HepG2 (cell line): Measurements from ENCODE around the gene BBS9. TPM values are rescaled to one million over a fixed set of nuclear protein-coding genes. Genes with fewer than 3 reads are reported as not detected.

Experiments
- CREM ChIP-seq, 2 experiments: sonication (generic) in 1 of 2; formaldehyde crosslinking in 1 of 2; IDR thresholded peaks; 2 replicates each; pipeline versions ENCODE4 v1.4.0 to v1.6.1; 2016 to 2020; ENCODE audit warnings: antibody characterized with exemption in 1 of 2, mild to moderate bottlenecking in 1 of 2, missing genetic modification reagents in 1 of 2
- DMAP1 ChIP-seq: IDR thresholded peaks from 2 replicates; pipeline ENCODE4 v1.6.1; 2016
- FOXC1 ChIP-seq: sonication (generic); formaldehyde crosslinking; IDR thresholded peaks from 2 replicates; pipeline ENCODE4 v1.8.0; 2022; ENCODE audit warnings: mild to moderate bottlenecking, missing genetic modification reagents, borderline replicate concordance
- GMEB2 ChIP-seq: IDR thresholded peaks from 2 replicates; pipeline ENCODE4 v1.6.1; 2016; ENCODE audit warnings: missing biosample characterization, missing genetic modification reagents, low read depth
- IKZF5 ChIP-seq: IDR thresholded peaks from 2 replicates; pipeline ENCODE4 v1.6.1; 2018; ENCODE audit warnings: missing genetic modification reagents, mild to moderate bottlenecking, missing compliant biosample characterization
- KMT2A ChIP-seq: sonication (generic); formaldehyde crosslinking; IDR thresholded peaks from 2 replicates; pipeline ENCODE4 v1.4.0; 2020; ENCODE audit warnings: missing genetic modification reagents
- MXI1 ChIP-seq: IDR thresholded peaks from 3 replicates; pipeline ENCODE4 v1.6.1; 2012; ENCODE audit warnings: low read depth, low read length, inconsistent platforms, borderline replicate concordance
- NFATC3 ChIP-seq: sonication (generic); formaldehyde crosslinking; IDR thresholded peaks from 2 replicates; pipeline ENCODE4 v1.5.1; 2020; ENCODE audit warnings: mild to moderate bottlenecking, missing genetic modification reagents
- PLRG1 ChIP-seq: fragments of 450-650 bp; conservative IDR thresholded peaks from 2 replicates; pipeline ENCODE4 v1.6.1; 2016
- RAD21 ChIP-seq: fragments of 450-650 bp; formaldehyde crosslinking; IDR thresholded peaks from 2 replicates; pipeline ENCODE4 v1.5.0; 2020; ENCODE audit warnings: mild to moderate bottlenecking
- RXRB ChIP-seq: IDR thresholded peaks from 2 replicates; pipeline ENCODE4 v1.6.1; 2016; ENCODE audit warnings: borderline replicate concordance, missing genetic modification reagents, missing compliant biosample characterization
- SP2 ChIP-seq: sonication (generic); formaldehyde crosslinking; IDR thresholded peaks from 2 replicates; pipeline ENCODE4 v1.5.1; 2020; ENCODE audit warnings: mild to moderate bottlenecking, missing genetic modification reagents
- TEAD3 ChIP-seq: optimal IDR thresholded peaks from 2 replicates; pipeline ENCODE3; 2016; ENCODE audit warnings: borderline replicate concordance
- THAP9 ChIP-seq: sonication (generic); formaldehyde crosslinking; IDR thresholded peaks from 2 replicates; pipeline ENCODE4; 2020; ENCODE audit warnings: missing genetic modification reagents, mild to moderate bottlenecking, borderline replicate concordance
- ZFP36L1 ChIP-seq: sonication (generic); formaldehyde crosslinking; IDR thresholded peaks from 2 replicates; pipeline ENCODE4 v1.8.0; 2022; ENCODE audit warnings: mild to moderate bottlenecking, missing genetic modification reagents, moderate library complexity
- ZNF274 ChIP-seq: sonication (generic); formaldehyde crosslinking; IDR thresholded peaks from 2 replicates; pipeline ENCODE4 v1.5.1; 2020; ENCODE audit warnings: mild to moderate bottlenecking, missing genetic modification reagents
- ZNF329 ChIP-seq: sonication (generic); formaldehyde crosslinking; IDR thresholded peaks from 2 replicates; pipeline ENCODE4 v1.9.0; 2021; ENCODE audit warnings: low read depth, mild to moderate bottlenecking, missing genetic modification reagents
- ZNF335 ChIP-seq: sonication (generic); formaldehyde crosslinking; IDR thresholded peaks from 2 replicates; pipeline ENCODE4 v1.4.0; 2020; ENCODE audit warnings: missing genetic modification reagents
- ZNF350 ChIP-seq: sonication (generic); formaldehyde crosslinking; IDR thresholded peaks from 2 replicates; pipeline ENCODE4 v1.4.0; 2020; ENCODE audit warnings: mild to moderate bottlenecking, low read depth, missing genetic modification reagents, borderline replicate concordance
- ZNF572 ChIP-seq: sonication (generic); formaldehyde crosslinking; IDR thresholded peaks from 2 replicates; pipeline ENCODE4 v1.5.1; 2020; ENCODE audit warnings: mild to moderate bottlenecking, missing genetic modification reagents
- polyA plus RNA-seq, 8 experiments: library from polyadenylated mRNA; depleted of rRNA in 3 of 8; stranded (reverse) in 7 of 8; unstranded in 1 of 8; fragments of >200 nt; fragmentation: Illumina TruSeq in 4 of 8; extraction: Trizol in 4 of 8; gene quantifications; 2 replicates each; pipeline versions ENCODE4 v1.2.1 to v1.2.3, GENCODE V29; 2011 to 2016; ENCODE audit warnings: low read depth in 4 of 8, missing spikeins in 1 of 8, mixed read lengths in 1 of 8; ENCODE audit not compliant: insufficient read depth in 1 of 8
- total RNA-seq, 5 experiments: library from RNA; depleted of rRNA; stranded (reverse); fragments of >200 nt; fragmentation: Illumina TruSeq; extraction: Trizol; gene quantifications; 2 replicates each; pipeline ENCODE4 v1.2.3, GENCODE V29; 2016; ENCODE audit warnings: low read depth in 1 of 5

BBS9 gene
- total and polyA plus RNA-seq, 2 of the 13 experiments (the other 11 are each of a cell fraction or from before 2014, with no cell fraction given): 5.1 to 7.8 TPM

- peak; percentile 57; the same call in 1 of the 2 replicates for TF ChIP-seq ZFP36L1 (CRISPR knock-in tag)
- no peak for TF ChIP-seq SP2
- peak; percentile 55; the same call in 1 of the 2 replicates for TF ChIP-seq ZNF274 (CRISPR knock-in tag)
- TF ChIP-seq ZNF572 (CRISPR knock-in tag): peak; percentile 76; the same call in 1 of the 2 replicates
- peak; percentile 81 for TF ChIP-seq GMEB2 (CRISPR knock-in tag)
- peak; percentile 55; the same call in 1 of the 2 replicates for TF ChIP-seq DMAP1 (CRISPR knock-in tag)
- peak; percentile 21; the same call in 1 of the 2 replicates for TF ChIP-seq NFATC3
- peak; percentile 74; the same call in 1 of the 2 replicates for TF ChIP-seq THAP9 (CRISPR knock-in tag)
- TF ChIP-seq RXRB: 0 out of 2 replicates have a peak, but pooled peaks have one; percentile 14
- 0 out of 2 replicates have a peak, but pooled peaks have one; percentile 55 for TF ChIP-seq ZNF329 (CRISPR knock-in tag)
- peak; percentile 73; the same call in 1 of the 2 replicates for TF ChIP-seq FOXC1 (CRISPR knock-in tag)
- peak; percentile 37; the same call in 1 of the 2 replicates for TF ChIP-seq KMT2A
- peak; percentile 19; the same call in 1 of the 2 replicates for TF ChIP-seq ZNF335 (CRISPR knock-in tag)
- TF ChIP-seq CREM (IDR thresholded peaks at IDR 0.05): peak; percentile 65
- no peak for TF ChIP-seq CREM (CRISPR knock-in tag; IDR thresholded peaks at IDR 0.05)
- TF ChIP-seq IKZF5: peak; percentile 36; the same call in 1 of the 2 replicates
- peak; percentile 66; the same call in 1 of the 2 replicates for TF ChIP-seq ZNF350 (CRISPR knock-in tag)
- peak; percentile 33 for TF ChIP-seq TEAD3 (CRISPR knock-in tag)
- TF ChIP-seq MXI1: peak; percentile 69; the same call in 2 of the 3 replicates
- no peak for TF ChIP-seq PLRG1
- TF ChIP-seq RAD21: 0 out of 2 replicates have a peak, but pooled peaks have one; percentile 10
These were observed at the start of gene BBS9 (continued) for GRCh38 chr7:33128990-33129805.
